ENCODE data around the gene COBLL1. TPM values are rescaled to one million over a fixed set of nuclear protein-coding genes. Genes with fewer than 3 reads are reported as not detected.
"Not testable (repeated sequence)": the region's sequence is repeated elsewhere in the genome, so short reads cannot be mapped to it uniquely, and the experiment has no call there.

COBLL1 gene
- total RNA-seq, 1 donor from 2014 or later = not detected

GRCh38 chr2:164868563-164869419, 27.2 kb upstream of the COBLL1 start:
- intact Hi-C loops (cut with micrococcal nuclease) = no loop called here
- H3K4me1 Mint-ChIP-seq = no peaks in the 10 kb centered on the region
- peaks cover 3% of the 10 kb centered on the region for H3K27me3 Mint-ChIP-seq

GRCh38 chr2:164867779-164868397, 26.3 kb upstream of the COBLL1 start:
- peaks cover 5% of the 10 kb centered on the region for H3K27me3 Mint-ChIP-seq
- H3K36me3 Mint-ChIP-seq (ENCODE audit: low read depth) = no peaks in the 10 kb centered on the region
- H3K27ac Mint-ChIP-seq = no peak overlapping the region
- intact Hi-C loops (cut with micrococcal nuclease) = no loop called here
- H3K4me3 Mint-ChIP-seq = no peak overlapping the region
- DNase-seq = no peak
- no peaks in the 10 kb centered on the region for H3K4me1 Mint-ChIP-seq
- H3K9me3 Mint-ChIP-seq = no peaks in the 10 kb centered on the region

More at GRCh38 chr2:164868563-164869419, 27.2 kb upstream of the COBLL1 start:
- no peak overlapping the region for H3K4me3 Mint-ChIP-seq
- no peak overlapping the region for H3K27ac Mint-ChIP-seq
- no peaks in the 10 kb centered on the region for H3K36me3 Mint-ChIP-seq (ENCODE audit: low read depth)
- no peak for DNase-seq
- H3K9me3 Mint-ChIP-seq = no peaks in the 10 kb centered on the region

- H3K4me3 Mint-ChIP-seq; intact Hi-C loops (cut with micrococcal nuclease); H3K27ac Mint-ChIP-seq; H3K9me3 Mint-ChIP-seq; H3K27me3 Mint-ChIP-seq; H3K4me1 Mint-ChIP-seq; DNase-seq; H3K36me3 Mint-ChIP-seq (ENCODE audit: low read depth): not testable (repeated sequence)
Observed at GRCh38 chr2:164866381-164866780, 24.8 kb upstream of the COBLL1 start.

DNA sequence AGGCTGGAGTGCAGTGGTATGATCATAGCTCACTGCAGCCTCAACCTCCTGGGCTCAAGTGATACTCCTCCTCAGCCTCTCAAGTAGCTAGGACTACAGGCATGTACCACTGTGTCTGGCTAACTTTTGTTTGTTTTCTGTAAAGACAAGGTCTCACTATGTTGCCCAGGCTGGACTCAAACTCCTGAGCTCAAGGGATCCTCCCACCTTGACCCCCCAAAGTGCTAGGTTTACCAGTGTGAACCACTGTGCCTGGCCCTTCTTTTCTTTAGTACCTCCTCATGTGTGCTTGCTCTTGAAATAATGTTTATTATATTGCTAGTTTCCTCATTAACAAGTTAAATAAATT, 19.0 kb upstream of the COBLL1 start:
- no peak for DNase-seq
- no peaks in the 10 kb centered on the region for H3K36me3 Mint-ChIP-seq (ENCODE audit: low read depth)
- peaks cover 7% of the 10 kb centered on the region for H3K27me3 Mint-ChIP-seq
- H3K9me3 Mint-ChIP-seq = no peaks in the 10 kb centered on the region
- intact Hi-C loops (cut with micrococcal nuclease) = no loop called here
- H3K27ac Mint-ChIP-seq = no peak overlapping the region
- H3K4me1 Mint-ChIP-seq = no peaks in the 10 kb centered on the region
- H3K4me3 Mint-ChIP-seq = no peak overlapping the region

DNA sequence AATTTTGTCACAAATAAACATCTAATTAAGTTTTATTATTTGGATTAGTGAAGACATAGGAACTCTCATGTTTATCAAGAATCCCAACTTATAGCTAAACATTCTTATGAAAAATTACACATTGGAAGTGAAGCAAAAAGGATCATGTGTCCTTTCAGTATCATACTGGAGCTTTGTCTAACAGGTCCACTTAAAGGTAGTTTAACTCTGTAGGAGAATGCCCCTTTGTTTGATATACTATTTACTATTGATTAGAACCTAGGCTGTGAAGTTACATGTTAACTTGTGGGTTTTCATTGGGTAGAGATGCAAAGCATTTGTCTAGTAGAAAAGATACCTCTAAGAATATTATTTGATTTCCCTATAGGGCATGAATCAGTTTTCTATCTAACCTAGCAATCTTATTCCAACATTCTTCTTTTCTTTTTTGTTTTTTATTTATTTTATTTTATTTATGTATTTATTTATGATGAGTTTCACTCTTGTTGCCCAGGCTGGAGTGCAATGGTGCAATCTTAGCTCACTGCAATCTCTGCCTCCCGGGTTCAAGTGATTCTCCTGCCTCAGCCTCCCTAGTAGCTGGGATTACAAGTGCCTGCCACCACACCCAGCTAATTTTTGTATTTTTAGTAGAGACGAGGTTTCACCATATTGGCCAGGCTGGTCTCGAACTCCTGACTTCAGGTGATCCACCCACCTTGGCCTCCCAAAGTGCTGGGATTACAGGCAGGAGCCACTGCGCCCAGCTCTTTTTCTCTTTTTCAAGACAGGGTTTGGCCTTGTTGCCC, 18.5 kb upstream of the COBLL1 start:
- intact Hi-C loops (cut with micrococcal nuclease); DNase-seq; H3K27ac Mint-ChIP-seq; H3K4me3 Mint-ChIP-seq; H3K36me3 Mint-ChIP-seq (ENCODE audit: low read depth); H3K9me3 Mint-ChIP-seq; H3K27me3 Mint-ChIP-seq; H3K4me1 Mint-ChIP-seq: not testable (repeated sequence)

GRCh38 chr2:164859251-164859818, 17.7 kb upstream of the COBLL1 start:
- H3K4me3 Mint-ChIP-seq = no peak overlapping the region
- intact Hi-C loops (cut with micrococcal nuclease) = no loop called here
- H3K36me3 Mint-ChIP-seq (ENCODE audit: low read depth) = no peaks in the 10 kb centered on the region
- no peak for DNase-seq
- no peak overlapping the region for H3K27ac Mint-ChIP-seq
- H3K4me1 Mint-ChIP-seq = no peaks in the 10 kb centered on the region
- no peaks in the 10 kb centered on the region for H3K9me3 Mint-ChIP-seq
- H3K27me3 Mint-ChIP-seq = peaks cover 7% of the 10 kb centered on the region

- Mint-ChIP-seq H3K4me1 (no peaks in the 10 kb centered on the region), H3K9me3 (no peaks in the 10 kb centered on the region), H3K4me3 (no peak overlapping the region), H3K27me3 (peaks cover 17% of the 10 kb centered on the region), H3K36me3 (ENCODE audit: low read depth) (no peaks in the 10 kb centered on the region), H3K27ac (no peak overlapping the region)
- DNase-seq = no peak
- intact Hi-C loops (cut with micrococcal nuclease) = no loop called here
Observed at GRCh38 chr2:164852086-164852485, 10.5 kb upstream of the COBLL1 start.

- no peak for DNase-seq
- H3K27ac Mint-ChIP-seq = no peak overlapping the region
- intact Hi-C loops (cut with micrococcal nuclease) = no loop called here
Observed at GRCh38 chr2:164850235-164850634, 8.6 kb upstream of the COBLL1 start.

GRCh38 chr2:164849506-164849905, 7.9 kb upstream of the COBLL1 start:
- intact Hi-C loops (cut with micrococcal nuclease) = no loop called here
- Mint-ChIP-seq H3K9me3 (no peaks in the 10 kb centered on the region), H3K27me3 (peaks cover 29% of the 10 kb centered on the region), H3K4me3 (no peak overlapping the region), H3K4me1 (no peaks in the 10 kb centered on the region), H3K27ac (no peak overlapping the region), H3K36me3 (ENCODE audit: low read depth) (no peaks in the 10 kb centered on the region)
- DNase-seq = no peak

More at GRCh38 chr2:164850235-164850634, 8.6 kb upstream of the COBLL1 start:
- Mint-ChIP-seq H3K9me3 (no peaks in the 10 kb centered on the region), H3K36me3 (ENCODE audit: low read depth) (no peaks in the 10 kb centered on the region), H3K27me3 (peaks cover 24% of the 10 kb centered on the region), H3K4me1 (no peaks in the 10 kb centered on the region), H3K4me3 (no peak overlapping the region)

DNA sequence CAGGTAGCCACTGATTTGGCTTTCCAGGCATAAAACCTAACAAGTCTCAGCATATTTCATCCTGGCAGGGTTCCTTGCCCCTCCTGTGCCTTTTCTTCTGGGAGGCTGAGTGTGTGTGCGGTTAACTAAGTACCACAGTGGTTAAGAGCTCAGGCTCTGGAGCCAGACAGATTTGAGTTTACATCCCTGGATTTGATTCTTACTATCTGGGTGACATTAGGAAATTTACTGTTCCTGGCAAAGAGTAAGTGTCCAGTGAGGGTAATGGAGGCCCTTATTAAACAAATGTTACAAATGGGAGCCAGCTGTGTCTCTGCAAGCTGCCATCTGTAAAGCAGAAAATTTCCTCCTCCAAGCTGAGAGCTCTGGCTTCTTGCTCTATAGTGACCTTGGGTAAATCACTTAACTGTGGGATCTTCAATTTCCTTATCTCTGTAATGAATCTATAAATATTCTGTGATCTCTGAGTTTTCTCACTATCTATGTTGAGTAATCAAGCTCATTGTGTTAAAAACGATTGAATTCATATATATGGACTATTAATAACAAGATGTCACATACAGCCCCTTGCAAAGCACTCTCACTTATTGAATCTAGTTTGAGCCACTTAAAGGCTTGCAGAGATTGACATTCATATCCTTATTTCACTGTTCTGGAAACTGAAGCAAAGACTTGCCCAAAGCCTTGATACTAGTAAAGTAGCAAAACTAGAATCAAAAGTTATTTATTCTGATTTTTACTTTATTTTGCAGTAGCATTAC, 6.5 kb upstream of the COBLL1 start:
- DNase-seq = no peak
- Mint-ChIP-seq H3K4me1 (no peaks in the 10 kb centered on the region), H3K4me3 (no peak overlapping the region), H3K36me3 (ENCODE audit: low read depth) (no peaks in the 10 kb centered on the region), H3K9me3 (no peaks in the 10 kb centered on the region), H3K27me3 (peaks cover 36% of the 10 kb centered on the region), H3K27ac (no peak overlapping the region)
- intact Hi-C loops (cut with micrococcal nuclease) = no loop called here

DNA sequence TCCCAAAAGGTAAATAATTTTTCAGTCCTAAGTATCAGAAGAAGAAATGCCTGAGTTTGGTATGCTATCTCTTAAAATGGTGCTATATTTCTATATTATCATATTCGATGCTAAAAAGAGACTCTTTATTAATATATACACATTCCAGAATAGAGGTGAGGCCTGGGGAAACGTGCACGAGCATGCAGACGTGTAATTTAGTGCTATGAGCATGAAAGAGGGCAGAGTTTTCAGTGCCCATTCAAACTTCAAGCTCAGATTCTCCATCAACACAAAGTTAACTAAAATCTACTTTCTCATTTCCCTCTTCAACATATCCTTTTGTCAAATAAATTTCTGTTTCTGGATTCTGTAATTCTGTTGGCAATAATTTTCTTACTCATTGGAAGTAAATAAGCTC, 5.7 kb upstream of the COBLL1 start:
- no peak overlapping the region for H3K4me3 Mint-ChIP-seq
- H3K27ac Mint-ChIP-seq = no peak overlapping the region

DNA sequence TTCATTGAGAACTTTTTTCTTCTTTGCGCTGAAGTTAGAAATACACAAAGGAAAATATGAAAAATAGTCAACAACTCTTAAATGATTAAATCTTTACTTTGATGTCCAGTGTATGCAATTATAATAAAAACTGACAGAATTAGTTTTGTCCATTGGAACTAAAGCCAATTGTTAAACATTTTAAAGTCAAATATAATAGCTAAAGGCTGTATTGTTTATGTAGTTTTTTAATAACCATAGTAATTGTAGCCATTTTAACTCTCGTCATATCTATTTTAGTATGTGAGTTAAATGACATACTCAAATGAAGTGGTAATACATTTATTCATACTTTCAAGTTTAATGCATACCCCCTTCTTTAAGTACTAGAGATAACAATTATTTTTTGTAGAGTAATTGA, 4.7 kb upstream of the COBLL1 start:
- intact Hi-C loops (cut with micrococcal nuclease) = no loop called here
- Mint-ChIP-seq H3K9me3 (no peaks in the 10 kb centered on the region), H3K4me3 (no peak overlapping the region), H3K27ac (no peak overlapping the region), H3K27me3 (peaks cover 41% of the 10 kb centered on the region), H3K4me1 (no peaks in the 10 kb centered on the region), H3K36me3 (ENCODE audit: low read depth) (no peaks in the 10 kb centered on the region)
- no peak for DNase-seq

More for the DNA sequence above, 5.7 kb upstream of the COBLL1 start:
- H3K9me3 Mint-ChIP-seq = no peaks in the 10 kb centered on the region
- no peak for DNase-seq
- intact Hi-C loops (cut with micrococcal nuclease) = no loop called here
- no peaks in the 10 kb centered on the region for H3K4me1 Mint-ChIP-seq
- peaks cover 36% of the 10 kb centered on the region for H3K27me3 Mint-ChIP-seq
- no peaks in the 10 kb centered on the region for H3K36me3 Mint-ChIP-seq (ENCODE audit: low read depth)

DNA sequence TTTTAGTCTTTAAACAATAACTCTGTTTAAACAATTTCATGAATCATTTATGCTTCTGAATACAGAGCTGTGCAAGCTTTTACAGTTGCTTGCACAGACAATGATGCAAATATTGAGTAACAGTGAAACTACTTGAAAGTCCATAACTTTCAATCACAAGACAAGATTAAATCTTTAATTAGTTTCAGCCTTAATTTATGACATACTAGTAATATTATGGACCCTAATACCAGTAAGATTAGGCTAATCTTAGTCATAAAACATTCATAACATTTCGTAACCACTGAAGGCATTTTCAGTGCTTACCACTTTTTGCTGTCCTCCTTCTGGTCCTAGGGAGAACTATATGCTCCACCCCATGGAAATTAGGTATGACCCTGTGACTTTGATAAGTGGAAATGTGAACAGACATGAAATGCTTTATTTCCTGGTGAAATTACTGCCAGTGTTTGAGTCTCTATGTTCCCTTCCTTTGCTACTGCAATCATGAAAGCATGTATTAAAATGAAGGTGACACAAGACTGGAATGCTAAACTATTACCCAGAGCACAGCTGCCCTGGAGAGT, 1.8 kb upstream of the COBLL1 start:
- Mint-ChIP-seq H3K4me1 (peaks cover 5% of the 10 kb centered on the region), H3K9me3 (no peaks in the 10 kb centered on the region), H3K27me3 (peaks cover 47% of the 10 kb centered on the region), H3K36me3 (ENCODE audit: low read depth) (no peaks in the 10 kb centered on the region), H3K27ac (no peak overlapping the region), H3K4me3 (peak overlapping the region; percentile 35)
- intact Hi-C loops (cut with micrococcal nuclease) = no loop called here
- no peak for DNase-seq
